ENCODE measurements around the gene TMEM121.
"Not testable (repeated sequence)": the region's sequence is repeated elsewhere in the genome, so short reads cannot be mapped to it uniquely, and the experiment has no call there.

DNA sequence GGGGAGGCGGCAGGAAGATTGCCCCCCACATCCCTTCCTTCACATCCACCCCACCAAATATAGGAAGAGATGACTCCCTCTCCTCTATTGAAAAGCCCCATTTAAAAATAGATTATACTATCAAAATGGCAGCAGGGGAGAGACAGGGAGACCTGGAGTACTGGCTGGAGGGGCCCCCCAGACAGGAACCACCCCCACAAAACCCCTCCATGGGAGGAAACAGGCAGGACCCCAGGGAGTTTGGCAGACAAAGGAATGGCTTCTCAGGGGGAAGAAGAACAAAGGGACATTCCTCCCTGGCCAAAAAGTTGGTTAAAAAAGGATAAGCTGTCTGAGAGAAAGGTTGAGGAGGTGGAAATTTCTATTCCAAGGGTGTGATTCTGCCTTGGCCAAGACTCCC, 19.3 kb downstream of the TMEM121 start:
- TF ChIP-seq, protein P1, sequence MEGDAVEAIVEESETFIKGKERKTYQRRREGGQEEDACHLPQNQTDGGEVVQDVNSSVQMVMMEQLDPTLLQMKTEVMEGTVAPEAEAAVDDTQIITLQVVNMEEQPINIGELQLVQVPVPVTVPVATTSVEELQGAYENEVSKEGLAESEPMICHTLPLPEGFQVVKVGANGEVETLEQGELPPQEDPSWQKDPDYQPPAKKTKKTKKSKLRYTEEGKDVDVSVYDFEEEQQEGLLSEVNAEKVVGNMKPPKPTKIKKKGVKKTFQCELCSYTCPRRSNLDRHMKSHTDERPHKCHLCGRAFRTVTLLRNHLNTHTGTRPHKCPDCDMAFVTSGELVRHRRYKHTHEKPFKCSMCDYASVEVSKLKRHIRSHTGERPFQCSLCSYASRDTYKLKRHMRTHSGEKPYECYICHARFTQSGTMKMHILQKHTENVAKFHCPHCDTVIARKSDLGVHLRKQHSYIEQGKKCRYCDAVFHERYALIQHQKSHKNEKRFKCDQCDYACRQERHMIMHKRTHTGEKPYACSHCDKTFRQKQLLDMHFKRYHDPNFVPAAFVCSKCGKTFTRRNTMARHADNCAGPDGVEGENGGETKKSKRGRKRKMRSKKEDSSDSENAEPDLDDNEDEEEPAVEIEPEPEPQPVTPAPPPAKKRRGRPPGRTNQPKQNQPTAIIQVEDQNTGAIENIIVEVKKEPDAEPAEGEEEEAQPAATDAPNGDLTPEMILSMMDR (IDR thresholded peaks at IDR 0.05; ENCODE audit: insufficient read depth, low read depth, low read length), result not testable (repeated sequence)
- not testable (repeated sequence) for TF ChIP-seq EZH2 (IDR thresholded peaks at IDR 0.05; ENCODE audit: insufficient read depth, low read length)
